NOMO-1 treated with DMSO at 0.1 percent for 48 hours (cell line): ENCODE measurements around the gene KIRREL3.

Experiments used
- DNase-seq: peaks from one replicate; lab custom pipeline; 2025; ENCODE audit not compliant: unreplicated experiment; lab: John Stamatoyannopoulos, UW

Gene KIRREL3

GRCh38 chr11:126519764-126520734, 480.5 kb downstream of the KIRREL3 start:
- DNase-seq = no peak

GRCh38 chr11:126518972-126519690, 481.4 kb downstream of the KIRREL3 start:
- no peak for DNase-seq

DNA sequence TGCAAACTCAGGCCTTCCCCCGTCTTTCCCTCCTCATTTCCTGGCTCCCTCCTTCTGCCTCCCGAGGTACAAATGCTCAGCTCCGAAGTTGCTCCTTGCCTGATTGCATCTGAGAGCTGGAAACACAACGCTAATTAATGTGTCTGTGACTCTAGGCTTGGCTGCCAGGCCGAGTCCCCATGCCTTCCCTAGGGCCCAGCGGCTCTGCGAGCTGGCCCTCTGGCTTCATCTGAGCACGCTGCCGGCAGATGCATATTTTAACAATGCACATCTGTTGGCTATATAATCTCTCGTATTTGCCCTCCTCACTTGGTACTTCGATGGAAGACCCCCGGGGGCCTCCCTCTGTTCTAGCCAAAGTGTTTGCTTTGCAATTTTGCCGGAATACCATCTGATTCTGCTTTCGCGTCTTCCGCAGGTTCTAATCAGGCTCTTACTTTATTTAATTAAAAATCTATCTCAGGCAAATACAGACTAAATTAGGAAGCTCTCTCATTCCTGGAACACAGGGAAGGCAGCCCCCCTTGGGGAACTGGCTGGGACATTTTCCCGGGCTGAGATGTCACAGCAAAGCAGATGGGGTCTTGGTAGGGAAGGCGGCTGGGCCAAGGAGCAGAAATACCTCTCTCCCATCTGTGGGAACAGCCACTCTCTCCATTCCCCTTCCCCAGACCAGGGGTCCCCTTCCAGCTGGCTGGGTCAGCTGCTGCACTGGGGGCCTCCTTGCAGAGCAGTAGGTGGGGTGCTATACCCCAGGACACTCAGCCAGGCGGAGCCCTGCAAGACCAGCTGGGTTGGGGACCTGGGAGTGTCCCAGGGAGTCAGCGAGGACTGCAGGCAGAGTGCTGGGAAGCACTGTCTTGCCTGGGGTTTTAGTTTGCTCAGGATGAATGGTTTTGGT, 482.2 kb downstream of the KIRREL3 start:
- DNase-seq = no peak

GRCh38 chr11:126515501-126515900, 485.1 kb downstream of the KIRREL3 start:
- DNase-seq = no peak

DNA sequence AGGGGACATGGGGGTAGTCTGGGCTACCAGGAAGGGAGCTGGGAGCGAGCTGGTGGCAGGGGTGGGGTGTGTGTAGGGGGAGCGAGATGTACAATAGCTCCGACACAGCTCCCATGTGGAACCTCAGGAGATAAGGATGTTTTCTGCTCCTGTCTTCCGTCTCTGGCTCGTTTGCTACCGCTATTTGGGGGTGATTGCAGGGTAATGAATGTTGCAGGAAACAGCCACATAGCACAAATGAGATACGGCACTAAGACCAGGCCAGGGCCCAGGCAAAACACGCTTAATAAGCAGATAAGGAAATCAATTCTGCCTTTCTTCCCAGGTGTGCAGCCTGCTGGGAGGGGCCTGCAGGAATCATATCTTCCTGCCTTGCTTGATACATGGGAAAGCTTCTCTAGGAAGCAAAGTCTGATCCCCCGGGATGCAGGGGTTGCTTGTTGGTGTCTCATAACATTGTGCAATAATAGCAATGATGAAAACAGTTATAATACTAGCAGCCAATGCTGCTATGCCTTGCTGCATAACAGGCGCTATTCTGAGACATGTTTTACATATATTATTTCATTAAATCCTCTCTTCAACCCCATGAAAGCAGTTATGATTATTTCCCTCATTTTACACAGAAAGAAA, 486.4 kb downstream of the KIRREL3 start:
- no peak for DNase-seq

DNA sequence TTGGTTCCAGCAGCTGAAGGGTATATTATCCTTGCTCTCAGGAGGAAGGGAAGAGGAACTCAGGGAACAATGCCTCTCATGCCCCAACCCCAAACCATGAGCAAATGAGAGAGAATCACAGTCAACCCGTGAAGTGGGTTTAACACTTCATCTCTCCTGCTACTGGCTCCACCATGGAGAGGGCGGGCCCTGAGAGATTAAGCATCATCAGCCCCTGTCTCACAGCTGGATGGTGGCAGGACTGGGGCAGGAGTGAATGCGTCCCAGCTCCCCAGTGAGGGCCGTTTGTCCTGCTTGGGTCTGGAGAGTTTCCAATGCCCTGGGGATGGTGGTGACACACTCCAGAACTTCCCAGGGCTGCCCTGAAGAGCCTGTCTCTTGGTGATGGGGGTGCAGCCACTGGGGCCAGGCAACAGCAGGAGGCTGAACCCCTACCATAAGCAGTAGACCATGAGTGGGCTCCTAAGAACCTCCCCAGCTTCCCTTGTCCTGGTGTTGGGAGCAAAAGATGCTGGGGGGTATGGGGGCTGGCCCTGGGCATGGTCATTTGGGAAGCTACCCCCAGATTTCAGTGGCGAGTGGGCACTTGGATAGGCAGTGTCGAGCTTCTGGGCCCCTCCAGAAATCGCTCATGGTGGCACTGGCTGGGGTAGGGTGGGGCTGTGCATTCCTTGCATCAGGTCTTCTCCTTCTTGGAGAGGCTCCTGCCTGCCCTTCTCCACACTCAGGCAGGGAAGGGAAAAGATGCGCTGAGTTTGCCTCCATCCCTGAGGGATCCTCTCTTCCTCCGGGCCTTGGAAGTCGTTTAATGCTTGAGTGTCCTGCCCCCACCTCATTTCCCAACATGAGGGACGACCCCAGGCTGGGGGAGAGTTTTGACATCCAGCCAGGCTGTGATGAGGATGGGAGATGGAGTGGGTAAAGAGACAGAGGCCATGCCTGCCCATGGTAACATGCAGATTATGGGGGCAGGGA, 487.5 kb downstream of the KIRREL3 start:
- DNase-seq = no peak

- DNase-seq = no peak
Observed at GRCh38 chr11:126512251-126512650, 488.3 kb downstream of the KIRREL3 start.

DNA sequence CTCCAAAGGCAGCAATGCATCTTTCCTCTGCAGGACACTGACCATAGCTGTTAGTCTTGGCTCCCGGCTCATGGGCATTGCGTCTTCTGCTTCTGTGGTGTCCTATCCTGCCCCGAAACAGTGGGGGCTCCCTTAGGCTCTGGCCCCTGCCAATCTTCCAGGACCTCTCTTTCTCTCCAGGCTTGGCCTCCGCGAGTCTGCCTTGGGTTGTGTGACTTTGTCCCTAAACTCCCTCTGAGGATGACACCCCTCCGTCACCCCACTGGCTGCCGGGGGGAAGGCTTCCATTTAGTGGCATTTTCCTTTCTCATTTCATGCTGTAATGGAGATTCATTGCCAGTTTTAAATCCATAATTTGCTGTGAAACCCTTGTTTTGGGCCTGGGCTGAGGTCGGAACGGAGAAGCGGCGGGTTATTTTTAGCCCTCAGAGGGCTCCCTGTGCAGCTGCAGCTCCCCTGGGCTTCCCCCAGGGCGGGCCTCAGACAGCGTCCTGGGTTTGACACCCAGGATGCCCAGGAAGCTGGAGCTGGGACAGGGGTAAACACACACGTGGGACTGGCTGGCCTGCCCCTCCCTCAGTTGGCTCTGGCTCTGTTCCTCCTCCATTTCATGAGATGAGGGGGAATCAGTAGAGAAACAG, 489.0 kb downstream of the KIRREL3 start:
- DNase-seq = no peak

GRCh38 chr11:126510621-126511370, 489.8 kb downstream of the KIRREL3 start:
- no peak for DNase-seq

DNA sequence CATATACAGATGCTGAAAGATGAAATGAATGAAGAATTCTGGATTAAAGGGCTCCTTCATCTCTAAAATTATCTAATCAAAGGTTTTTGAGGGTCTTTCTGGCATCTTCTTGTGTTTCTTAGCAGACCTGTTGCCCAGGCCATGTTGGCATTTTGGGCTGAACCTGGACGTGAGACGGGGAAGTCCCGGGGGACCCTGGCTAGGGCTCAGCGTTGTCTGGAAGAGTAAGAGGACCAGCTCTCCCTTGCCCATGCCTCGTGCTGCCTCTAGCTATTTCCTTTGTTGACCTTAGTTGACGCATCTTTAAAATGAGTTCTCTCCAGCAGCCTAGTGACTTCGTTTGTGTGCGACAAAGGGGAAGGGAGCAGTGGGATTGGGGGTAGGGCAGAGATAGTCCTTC, 492.9 kb downstream of the KIRREL3 start:
- no peak for DNase-seq

DNA sequence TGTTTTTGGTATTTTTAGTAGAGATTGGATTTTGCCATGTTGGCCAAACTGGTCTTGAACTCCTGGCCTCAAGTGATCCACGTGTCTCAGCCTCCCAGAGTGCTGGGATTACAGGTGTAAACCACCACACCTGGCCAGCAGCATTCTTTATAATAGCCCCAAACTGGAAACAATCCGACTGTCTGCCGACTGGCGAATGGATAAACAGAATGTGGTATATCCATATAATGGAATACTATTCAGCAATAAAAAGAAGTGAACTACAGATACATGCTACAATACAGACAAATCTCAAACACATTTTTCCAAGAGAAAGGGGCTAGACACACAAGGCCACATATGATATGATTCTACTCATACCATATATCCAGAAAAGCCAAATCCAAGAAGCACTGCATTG, 493.8 kb downstream of the KIRREL3 start:
- no peak for DNase-seq

DNA sequence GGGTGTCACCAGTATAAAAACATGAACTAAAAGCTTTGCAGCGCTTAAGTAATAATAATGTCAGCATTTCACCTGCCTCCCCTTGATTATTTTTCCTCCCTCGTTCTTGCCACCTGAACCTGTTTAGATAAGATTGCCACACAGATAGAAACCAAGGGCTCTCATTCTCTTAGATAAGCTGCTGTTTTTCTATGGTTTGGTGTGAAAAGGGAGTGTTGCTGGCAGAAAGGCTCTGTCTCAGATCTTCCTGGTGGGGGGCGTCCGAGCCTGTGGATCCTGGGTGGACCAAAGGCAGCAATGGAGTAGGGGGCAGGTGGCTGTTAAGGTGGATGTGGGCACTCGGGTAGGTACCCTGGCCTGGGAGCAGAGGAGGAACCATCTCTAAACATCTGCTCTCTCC, 497.6 kb downstream of the KIRREL3 start:
- DNase-seq = no peak

DNA sequence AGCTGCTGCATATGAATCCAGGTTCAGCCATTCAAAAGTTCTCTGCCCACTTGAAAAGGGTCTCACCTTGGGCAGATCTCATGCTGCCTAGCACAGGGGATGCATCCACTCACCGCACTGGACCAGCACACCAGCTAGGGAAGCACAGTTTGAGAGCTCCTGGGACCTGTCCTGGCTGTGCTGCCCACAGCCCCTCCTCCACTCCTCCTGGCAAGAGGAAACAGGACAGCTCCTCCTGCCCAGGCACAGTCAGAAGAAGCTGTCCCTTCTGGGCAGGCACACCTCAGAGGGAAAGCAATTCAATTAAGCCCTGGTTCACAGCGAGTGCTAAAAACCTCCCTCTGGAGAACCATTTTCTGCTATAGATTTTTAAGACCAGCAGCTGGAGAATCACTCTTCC, 498.4 kb downstream of the KIRREL3 start:
- no peak for DNase-seq

- no peak for DNase-seq
Observed at GRCh38 chr11:126501641-126502040, 498.9 kb downstream of the KIRREL3 start.

- DNase-seq = no peak
Observed at GRCh38 chr11:126500981-126501380, 499.6 kb downstream of the KIRREL3 start.

- DNase-seq = peak; percentile 51
Observed at GRCh38 chr11:126499131-126499752, 501.3 kb downstream of the KIRREL3 start.

- DNase-seq = no peak
Observed at GRCh38 chr11:126498281-126498680, 502.3 kb downstream of the KIRREL3 start.

DNA sequence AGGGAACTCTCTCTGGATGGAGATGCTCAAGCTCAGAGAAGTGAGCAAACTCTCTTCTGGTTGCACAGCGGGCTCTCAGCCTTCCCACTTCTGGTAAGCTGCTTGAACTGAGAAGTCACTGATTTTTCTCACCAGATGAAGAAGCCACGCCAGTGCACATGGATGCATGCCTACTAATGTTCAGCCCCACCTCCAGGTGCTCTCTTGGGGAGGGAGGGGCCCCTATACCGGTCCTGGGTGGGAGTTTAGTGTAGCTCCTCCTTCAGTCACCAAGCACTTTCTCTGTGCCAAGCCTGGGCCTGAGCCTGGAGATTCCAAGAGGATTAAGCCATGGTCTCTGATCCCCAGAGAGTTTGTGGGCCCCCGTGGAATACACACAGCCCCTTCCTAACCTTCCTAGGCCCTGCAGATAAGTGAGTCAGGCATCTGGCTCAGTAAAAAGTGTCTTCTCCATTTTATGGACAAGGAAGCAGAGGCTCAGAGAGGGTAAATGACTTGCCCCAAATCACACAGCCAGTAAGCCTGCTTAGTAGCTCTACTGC, 502.9 kb downstream of the KIRREL3 start:
- DNase-seq = no peak
